Heart left ventricle (tissue), 13 donors: ENCODE measurements around the gene TMC2.

Source experiments
- CTCF ChIP-seq, 12 donors: fragments of 200-600 bp; sonication (generic) in 4 of 12; IDR thresholded peaks; one replicate each; pipeline versions ENCODE4 v1.5.0 to v1.8.0; 2018 to 2022; ENCODE audit warnings: antibody characterized with exemption in 12 of 12, mild to moderate bottlenecking in 5 of 12
- POLR2A ChIP-seq, 2 donors: fragments of 450-650 bp; IDR thresholded peaks; one replicate each; pipeline ENCODE4 v1.6.1; 2017; ENCODE audit warnings: antibody characterized with exemption in 2 of 2, mild to moderate bottlenecking in 2 of 2, moderate library complexity in 2 of 2
- donor health status: ischemic (EF 13 %, LVEDD 7.1; RV severe dilation, severe dysfunction).
- donor health status: DM: no; HTN: yes; CAD: no.
- donor health status: DM: no; HTN: no; CAD: no.
- donor health status: ischemic (EF 25% LVEDD 6.9; RV normal size, moderate dysfunction).
- donor health status: ischemic (EF 25% LVEDD 5.7; RV mildly dilated, moderate dysfunction).
- donor health status: ischemic (EF 35%, LVEDD 5.7; RV mildly dilated, moderate dysfunction).
- donor health status: nonischemic (EF 11% LVEDD 7.7; RV severe dilation, severe dysfunction).
- donor health status: DM: yes; HTN: yes; CAD: no.
- donor health status: PGD.
- donor health status: ischemic (EF 29% LVEDD 5.4; RV normal size, mild dysfunction).
- donor health status: nonischemic (EF 23%, LVEDD 6.1; RV moderate dilation, normal function).

DNA sequence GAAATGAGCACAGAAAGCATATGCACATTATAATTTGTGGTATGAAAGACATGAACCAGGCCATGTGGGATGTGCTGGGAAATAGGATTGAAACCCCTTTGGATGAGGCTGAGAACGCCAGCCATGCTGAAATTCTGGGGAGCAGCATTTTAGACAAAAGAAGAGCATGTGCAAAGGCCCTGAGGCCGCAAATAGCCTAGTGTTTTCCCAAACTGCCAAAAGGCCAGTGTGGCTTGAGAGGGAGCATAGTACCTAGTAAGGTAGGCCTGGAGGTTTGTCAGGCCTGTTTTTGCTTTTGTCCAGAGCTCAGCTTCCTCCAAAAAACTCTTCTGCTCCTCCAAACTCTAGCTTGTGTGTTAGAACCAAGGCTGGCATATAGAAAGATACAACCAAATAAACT, 58.7 kb downstream of the TMC2 start:
- TF ChIP-seq CTCF (IDR thresholded peaks at IDR 0.05) (no peak), POLR2A (IDR thresholded peaks at IDR 0.05) (no peak)
